Stimulated activated CD8-positive, alpha-beta memory T cell treated with anti-CD3 and anti-CD28 coated beads, Interleukin-7, amount 100 ng/mL, for 24 hours (primary cell): Measurements from ENCODE around the gene SEMG1.

ENCODE experiments used
- DNase-seq: peaks from one replicate; pipeline ENCODE4 v3.0.0-alpha.2; 2020; ENCODE audit warnings: low read depth

SEMG1 gene, protein sequence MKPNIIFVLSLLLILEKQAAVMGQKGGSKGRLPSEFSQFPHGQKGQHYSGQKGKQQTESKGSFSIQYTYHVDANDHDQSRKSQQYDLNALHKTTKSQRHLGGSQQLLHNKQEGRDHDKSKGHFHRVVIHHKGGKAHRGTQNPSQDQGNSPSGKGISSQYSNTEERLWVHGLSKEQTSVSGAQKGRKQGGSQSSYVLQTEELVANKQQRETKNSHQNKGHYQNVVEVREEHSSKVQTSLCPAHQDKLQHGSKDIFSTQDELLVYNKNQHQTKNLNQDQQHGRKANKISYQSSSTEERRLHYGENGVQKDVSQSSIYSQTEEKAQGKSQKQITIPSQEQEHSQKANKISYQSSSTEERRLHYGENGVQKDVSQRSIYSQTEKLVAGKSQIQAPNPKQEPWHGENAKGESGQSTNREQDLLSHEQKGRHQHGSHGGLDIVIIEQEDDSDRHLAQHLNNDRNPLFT

DNA sequence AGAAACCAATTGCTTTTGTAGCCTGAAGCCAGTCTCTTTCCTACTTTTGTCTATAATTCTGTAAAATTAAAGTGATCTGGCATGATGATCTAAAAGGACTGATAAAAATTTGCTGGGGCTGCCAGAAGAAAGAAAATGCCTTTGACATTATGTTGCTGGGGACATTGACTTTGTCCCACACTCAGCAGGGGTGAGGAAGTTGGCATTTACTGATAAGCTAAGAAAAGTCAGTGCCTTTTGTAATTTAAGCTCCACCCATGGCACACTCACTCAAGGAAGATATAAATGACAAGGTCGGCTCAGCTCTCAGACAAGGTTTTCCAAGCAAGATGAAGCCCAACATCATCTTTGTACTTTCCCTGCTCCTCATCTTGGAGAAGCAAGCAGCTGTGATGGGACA, at the start of gene SEMG1:
TSS of gene SEMG1 (plus strand) at position 309 of the 400 bp plus-strand sequence. CDS start at position 330, 21 bp downstream.
- no peak for DNase-seq

DNA sequence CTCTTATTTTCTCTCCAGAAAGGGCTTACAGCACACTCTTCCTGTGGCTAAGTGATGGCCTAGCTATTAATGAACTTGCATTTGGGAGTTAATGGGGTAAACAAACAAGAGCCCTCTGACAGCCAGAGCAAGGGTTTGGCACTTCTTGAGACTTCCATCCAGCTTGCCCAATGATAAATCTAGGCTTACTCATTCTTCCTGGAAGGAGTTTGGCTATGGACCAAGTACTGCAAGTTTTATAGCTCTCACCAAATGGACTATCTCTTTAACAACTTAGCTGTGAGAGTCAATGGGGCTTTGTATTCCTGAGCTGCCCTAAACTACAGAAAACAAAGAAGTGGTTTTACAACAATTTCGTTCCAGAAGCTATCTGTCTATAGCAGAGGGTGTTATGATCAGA, 48.9 kb upstream of the SEMG1 start:
- DNase-seq, result no peak

DNA sequence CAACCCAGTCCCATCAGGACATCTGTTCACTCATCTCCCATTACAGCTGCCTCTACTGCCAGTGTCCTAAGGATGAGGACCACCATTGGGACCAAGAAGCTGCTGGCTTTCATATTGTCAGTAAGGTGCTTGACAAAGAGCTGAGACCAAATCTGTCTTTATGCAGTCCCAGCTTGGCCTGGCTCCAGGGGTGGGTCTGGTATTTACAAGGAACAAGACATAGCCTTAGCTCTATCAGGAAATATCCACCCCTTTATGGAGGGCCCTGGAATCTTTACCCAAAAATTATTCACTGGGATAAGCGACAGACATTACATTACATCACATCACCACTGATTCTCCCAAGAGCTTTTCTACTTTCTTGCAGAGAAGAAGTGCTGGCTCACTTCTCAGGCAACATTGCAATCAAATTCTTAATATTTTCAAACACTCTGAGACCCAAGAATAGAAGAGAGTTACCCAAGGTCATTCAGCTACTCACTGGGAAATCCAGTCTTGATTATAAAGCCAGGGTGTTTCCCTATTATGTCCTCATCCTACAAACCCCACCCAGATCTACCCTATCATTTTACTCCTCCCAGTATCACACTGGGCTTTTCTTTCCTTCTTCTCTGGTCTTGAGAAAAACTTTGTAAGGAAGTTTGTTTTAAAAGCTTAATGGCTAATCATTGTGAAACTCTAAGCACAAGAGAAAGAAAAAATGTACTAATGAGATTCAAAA, 43.6 kb upstream of the SEMG1 start:
- DNase-seq, result no peak

DNA sequence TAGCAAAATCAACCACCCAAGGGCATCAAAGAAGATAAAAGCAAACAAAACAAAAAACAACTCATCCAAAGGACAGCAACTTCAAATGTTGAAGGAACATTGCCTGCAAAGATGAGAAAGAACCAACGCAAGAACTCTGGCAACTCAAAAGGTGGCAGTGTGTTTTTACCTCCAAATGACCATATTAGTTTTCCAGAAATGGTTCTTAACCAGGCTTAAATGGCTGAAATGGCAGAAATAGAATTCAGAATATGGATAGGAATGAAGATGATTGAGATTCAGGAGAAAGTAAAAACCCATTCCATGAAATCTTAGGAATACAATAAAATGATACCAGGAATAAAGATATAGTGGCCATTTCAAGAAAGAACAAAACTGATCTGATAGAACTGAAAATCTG, 41.9 kb upstream of the SEMG1 start:
- no peak for DNase-seq

DNA sequence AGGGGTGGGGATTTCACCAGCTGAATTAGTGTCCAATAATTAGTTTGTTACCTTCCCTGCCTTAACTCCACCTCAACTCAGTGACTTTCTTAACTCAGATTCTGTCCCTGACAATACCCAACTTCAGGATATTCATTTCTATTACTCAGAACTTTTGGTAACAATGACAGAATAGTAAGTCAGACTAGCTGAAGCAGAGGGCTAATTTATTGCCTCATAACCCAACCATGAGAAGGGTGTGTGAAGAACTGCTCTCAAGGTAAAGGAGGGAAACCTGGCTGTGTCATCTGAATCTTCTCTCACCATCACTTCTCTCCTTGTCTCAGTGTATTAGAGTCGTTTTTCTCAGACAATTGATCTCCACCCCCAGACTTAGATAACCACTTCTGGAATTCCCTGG, 33.3 kb upstream of the SEMG1 start:
- DNase-seq, result no peak

DNA sequence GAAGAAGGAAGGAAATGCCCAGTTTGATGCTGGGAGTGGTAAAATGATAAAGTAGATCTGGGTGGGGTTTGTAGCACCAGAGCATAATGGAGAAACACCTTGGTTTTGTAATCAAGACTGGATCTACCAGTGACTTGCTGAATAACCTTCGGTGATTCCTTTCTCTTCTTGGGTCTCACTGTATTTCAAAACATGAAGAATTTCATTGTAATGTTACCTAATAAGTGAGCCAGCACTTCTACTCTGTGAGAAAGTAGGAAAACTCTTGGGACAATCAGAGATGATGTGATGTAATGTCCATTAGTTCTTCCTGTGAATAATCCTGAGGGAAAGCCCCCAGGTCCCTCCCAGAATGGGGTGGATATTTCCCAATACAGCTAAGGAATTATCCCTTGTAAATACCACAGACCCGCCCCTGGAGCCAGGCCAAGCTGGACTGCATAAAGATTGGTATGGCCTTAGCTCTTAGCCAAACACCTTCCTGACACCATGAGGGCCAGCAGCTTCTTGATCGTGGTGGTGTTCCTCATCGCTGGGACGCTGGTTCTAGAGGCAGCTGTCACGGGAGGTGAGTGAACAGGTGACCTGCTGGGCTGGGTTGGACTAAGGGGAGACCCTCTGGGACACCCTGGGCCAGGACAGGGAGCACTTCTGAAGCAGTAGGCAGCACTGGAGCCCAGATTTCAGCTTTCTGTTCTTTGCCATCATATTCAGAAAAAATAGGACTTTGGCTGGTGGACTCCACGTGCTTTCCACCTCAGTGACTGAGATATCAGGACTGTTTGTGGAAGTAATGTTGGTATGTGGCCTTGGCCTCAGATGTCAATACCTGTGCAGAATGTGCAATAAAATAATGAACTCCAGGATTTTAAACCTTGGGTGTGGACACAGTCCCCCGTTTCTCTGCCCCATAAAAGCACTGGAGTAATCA, 32.1 kb upstream of the SEMG1 start, which contains the start of gene PI3:
TSS of gene PI3 (plus strand) at position 469 of the 931 bp plus-strand sequence. CDS start at position 490, 21 bp downstream.
- DNase-seq, result no peak

DNA sequence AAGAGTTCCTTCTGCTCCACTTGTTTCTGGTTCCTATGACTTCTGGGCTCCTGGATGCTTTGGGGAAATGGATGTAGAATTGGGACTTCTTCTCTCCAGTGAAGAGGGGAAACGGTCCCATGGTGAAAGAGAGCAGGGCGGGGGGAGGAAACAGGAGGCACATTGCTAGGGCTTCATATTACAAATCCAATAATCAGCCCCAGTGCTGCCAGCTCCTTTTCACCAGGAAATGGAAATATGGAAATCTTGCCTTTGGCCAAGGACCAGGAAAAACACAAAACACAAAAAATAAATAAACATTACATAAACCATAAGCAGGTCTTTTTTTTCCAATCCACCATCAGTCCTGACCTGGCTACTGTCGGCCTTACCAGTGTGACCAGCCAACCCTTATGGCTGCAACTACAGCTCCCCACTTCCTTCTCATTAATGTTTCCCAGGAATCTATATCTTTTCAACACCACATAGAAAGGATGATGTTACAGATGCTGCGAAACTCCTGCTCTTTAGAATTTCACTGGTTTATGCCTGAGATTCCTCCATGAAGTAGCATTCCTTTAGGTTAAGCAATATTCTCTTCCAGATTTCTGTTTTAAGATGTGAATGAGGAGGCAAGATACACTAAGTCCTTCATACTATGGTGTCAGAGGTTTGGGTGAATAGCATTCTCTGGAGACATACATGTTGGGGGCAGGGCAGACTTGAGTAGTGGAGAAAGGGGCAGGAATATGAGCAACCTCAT, 30.1 kb upstream of the SEMG1 start:
- DNase-seq, result no peak

DNA sequence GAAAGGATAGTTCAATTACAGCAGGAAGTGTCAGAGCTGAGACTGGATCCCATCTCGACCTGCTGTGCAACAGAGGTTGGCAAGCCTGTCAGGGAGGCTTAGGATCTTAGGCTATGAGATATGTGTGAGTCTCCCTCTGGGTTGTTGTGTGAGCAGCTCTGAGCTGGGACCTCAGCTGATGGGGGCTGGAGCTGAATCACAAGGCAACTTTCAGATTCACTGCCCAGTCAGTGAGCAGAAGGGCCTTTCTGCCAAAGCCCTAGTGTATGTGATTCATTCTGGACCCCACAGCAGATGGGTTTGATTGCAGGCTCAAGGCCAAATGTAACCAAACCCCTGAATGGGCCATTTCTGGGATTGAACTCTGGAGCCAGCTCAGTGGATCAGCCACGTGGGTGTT, 27.7 kb upstream of the SEMG1 start:
- DNase-seq, result no peak

DNA sequence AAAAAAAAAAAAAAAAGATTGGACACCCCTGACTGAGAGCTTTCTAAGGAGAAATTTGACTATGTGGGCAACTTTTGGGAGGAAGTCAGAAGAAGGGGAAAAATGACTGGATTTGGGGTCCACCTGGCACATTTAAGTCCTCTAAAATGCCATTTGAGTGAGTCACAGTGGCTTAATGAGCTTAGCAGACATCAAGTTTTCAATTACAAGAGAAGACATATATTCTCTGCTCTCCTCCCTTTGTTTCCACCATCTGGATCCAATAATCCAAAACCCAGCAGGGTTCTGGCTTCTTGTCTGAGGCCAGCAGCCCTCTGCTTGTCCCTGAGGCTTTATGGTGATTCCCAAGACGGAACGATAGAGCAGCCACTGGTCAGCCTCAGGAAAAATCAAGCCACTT, 25.2 kb upstream of the SEMG1 start:
- no peak for DNase-seq

DNA sequence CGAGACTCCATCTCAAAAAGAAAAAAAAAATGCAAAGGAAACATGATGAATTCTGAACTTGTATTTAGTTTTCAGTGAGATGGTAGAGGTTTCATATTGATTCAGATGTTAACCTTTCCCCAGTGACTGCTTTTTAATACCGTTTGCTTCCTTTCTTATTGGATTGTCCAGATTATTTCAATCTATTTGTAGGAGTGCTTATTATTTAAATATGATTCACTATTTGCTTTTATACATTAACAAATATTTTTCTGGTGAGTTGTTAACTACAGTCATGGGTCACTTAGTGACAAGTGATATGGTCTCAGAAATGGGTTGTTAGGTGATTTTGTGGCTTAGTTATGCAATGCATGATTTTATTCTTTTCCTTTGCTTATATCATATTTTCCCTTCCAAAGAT, 23.7 kb upstream of the SEMG1 start:
- no peak for DNase-seq

DNA sequence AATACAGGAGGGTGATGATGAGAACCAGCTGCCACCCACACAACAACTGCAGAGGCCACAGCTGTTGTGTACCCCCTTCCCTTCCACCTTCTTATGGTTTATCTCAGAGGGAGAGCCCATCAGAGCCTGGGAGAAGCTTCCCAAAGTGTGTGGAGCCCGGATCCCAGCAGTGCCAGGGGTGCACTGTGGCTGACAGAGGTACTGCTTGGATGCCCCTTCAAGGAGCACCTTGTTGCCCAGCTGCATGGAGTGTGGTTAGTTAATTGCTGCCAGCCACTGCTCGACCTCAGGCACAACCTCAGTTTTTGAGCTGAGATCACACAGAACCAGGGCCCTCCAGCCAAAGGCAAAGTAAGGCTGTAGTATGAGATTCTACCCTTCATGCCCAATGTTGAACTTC, 19.1 kb upstream of the SEMG1 start:
- DNase-seq, result no peak

DNA sequence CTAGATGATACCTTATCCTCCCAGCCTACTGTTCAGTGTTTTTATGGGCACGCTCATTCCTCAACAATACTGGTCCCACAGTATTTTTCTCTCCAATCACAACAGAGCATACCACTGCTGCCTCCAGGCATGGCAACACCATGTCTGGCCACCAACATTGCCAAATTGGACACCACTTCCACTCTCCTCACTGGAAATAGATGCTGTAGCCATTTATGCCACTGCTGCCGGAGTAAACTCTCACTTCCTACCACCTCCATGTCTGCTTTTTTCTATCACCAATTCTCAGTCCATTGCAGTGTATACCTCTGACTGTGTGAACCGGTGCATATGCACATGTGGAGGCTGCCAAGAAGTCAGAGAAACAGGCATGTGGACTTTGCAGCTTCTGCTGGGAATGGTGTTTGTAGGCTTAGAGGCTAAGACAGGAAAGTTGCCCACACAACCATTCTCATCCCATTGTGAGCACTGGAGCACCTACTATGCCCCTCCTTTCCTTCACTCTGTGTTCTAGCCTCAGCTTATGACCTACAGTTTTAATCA, 17.7 kb upstream of the SEMG1 start:
- no peak for DNase-seq

DNA sequence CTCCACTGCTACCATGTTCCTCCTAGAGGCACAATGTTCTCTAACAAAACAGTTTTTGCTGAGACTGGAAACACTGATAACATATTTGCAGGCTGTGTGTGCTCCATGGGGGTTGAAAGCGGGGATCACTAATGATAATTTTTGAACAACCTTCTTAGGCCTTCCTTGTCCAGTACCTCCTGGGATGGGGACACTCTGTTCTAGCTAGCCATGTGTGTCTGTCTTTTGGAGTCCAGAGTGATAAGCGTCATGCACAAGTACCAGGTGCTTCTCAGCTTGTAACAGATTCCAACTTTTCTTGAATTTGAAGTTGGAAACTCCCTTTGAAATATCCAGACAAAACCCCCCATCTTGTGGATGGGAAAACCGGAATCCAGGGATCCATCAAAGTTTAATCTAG, 17.0 kb upstream of the SEMG1 start:
- DNase-seq, result no peak

DNA sequence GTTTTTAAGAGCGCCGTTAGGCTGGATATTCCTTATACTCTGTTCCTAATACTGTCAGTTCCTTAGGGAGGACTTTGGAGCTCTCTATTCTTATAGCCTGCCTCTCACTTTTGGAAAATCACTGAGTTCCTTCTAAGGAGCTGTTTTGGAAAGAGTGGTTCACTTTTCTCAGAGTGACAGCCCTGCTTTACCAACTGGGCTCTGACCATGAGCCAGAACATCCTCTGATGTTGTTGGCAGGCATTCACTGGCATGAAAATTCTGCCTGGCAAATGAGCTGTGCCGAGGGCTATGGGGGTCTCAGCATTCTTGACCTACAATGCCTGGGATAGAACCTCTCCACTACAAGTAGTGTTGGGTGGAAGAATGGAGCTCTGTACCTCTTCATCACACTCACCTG, 14.9 kb upstream of the SEMG1 start:
- no peak for DNase-seq

DNA sequence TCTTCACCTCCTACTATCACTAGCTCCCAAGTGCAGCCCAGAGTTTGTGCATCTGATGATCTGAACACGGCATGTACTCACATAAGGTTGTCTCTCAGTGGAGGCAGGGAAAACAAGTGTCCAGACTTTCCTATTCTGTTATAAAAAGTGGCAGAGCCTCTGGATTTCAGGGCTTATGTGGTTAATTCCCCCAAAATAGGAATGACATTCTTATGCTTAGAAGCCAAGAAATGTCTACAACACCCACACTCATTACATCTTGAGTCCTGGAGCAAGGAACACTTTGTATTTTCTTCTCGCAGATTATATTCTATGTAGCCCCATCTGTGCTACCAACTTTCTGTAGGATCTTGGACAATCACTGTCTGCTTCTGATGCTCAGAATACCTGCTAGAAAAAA, 13.5 kb upstream of the SEMG1 start:
- no peak for DNase-seq

DNA sequence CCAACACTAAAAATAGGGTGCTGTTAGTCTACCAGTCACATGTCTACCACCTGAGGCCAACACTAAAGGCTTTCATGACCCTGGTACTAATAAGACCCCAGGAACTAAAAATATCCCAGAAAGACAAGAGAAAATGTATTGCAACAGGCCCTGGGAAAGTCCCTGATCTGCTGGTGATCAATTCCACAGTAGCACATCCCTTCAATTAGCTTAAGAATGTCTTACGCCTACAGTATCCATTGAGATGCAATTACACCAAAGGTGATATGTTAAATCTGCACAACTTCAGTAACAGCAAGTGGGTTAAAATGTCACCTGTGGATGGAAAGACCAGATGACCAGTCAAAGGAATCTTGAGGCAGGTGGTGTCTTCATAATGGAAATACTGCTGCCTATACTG, 3.1 kb downstream of the SEMG1 start:
- no peak for DNase-seq

DNA sequence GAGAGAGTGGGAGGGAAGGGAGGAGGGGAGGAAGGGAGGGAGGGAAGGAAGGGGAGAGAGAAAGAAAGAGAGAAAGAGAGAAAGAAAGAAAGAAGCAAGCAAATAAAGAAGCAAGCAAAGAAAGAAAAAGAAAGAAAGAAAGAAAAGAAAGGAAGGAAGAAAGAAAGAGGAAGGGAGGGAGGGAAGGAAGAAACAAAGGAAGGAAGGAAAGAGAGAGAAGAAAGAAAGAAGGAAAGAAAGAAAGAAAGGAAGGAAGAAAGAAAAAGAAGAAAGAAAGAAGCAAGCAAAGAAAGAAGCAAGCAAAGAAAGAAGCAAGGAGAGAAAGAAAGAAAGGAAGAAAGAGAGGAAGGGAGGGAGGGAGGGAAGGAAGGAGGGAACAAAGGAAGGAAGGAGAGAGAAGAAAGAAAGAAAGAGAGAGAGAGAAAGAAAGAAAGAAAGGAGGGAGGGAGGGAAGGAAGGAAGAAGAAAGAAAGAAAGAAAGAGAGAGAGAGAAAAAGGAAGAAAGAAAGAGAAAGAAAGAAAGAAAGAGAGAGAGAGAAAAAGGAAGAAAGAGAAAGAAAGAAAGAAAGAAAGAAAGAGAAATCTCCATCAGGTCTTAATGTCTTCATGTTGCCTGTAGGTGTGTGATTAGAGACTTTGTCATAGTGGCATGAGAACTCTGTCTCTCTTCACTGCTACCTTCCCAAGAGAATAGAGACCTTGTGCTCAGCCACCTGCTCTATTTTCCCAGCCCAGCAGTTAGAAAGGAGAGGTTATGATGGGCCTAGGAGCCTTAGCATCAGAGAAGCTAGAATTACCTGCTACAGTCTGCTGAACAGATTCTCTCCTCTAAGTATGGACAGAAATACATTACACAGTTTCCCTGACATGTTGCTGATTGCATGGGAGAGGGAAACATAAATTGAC, 5.0 kb downstream of the SEMG1 start:
- no peak for DNase-seq

DNA sequence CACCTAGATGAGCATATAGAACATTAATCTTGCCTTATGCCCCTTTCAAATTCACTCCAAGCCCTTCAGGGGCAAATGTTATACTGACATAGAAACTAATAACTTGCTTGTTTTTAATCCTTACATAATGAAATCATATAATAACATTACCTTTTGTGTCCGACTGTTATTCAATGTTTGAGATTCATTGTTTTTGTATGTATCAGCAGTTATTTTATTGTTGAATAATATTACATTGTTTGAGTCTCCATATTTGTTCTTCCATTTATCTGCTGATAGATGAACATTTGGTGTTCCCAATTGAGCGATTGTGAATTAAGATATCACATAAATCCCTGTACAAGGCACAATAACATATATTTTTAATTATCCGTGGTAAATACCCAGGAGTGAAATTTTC, 6.0 kb downstream of the SEMG1 start:
- DNase-seq, result no peak

DNA sequence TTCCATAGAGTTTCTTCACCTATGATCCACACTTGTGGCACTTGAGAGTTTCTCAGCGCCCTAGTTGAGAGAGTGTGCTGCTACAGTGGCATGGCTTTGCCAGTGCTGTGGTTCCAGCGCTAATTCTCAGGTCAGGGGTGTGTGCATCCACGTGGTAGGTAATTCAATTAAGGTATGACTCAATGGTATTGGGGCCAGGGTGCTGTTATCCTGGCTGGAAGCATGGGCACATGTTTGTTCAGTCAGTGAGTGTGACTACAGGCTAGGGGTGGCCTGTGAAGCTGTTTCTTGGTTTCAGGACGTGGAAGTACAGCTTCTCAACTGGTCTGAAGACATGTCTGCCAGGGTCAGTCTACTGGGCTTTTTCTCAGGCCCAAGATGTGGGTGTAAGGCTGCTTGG, 11.3 kb downstream of the SEMG1 start:
- DNase-seq, result no peak

DNA sequence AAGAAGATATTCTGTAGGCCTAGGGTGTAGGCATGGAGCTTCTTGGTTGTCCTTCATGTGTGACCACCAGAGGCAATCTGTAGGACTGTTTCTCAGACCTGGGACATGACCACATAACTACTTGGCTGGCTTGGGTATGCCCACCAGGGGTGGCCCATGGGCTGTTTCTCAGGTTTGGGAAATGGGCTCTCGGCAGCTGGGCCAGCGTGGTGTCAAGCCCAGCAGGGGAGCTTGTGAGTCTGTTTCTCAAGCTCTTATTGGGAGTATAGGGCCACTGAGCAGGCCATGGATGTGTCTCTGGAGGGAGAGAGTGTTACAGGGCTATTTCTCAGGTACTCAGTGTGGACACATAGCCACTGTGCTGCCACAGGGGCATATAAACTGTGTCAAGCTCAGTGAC, 11.8 kb downstream of the SEMG1 start:
- DNase-seq, result no peak
